Neural crest cell (in vitro differentiated cells): ENCODE results near the gene FADS2. TPM values are rescaled to one million over a fixed set of nuclear protein-coding genes. Genes with fewer than 3 reads are reported as not detected.

Experiments used
- DNase-seq: peaks from one replicate; pipeline ENCODE4 v3.0.0; 2021; ENCODE audit warnings: low read depth, mixed read lengths, low spot score
- H3K27ac Mint-ChIP-seq: one replicate; pipeline ENCODE4 v1.8.0; 2021; ENCODE audit warnings: mild to moderate bottlenecking, mixed read lengths; ENCODE audit not compliant: unreplicated experiment
- H3K27me3 Mint-ChIP-seq: 2 replicates; pipeline ENCODE4 v1.8.0; 2021; ENCODE audit warnings: low read depth, mild to moderate bottlenecking, mixed read lengths
- H3K36me3 Mint-ChIP-seq: 2 replicates; pipeline ENCODE4 v1.8.0; 2021; ENCODE audit warnings: low read depth, mild to moderate bottlenecking, mixed read lengths
- H3K4me1 Mint-ChIP-seq: 2 replicates; pipeline ENCODE4 v1.8.0; 2021; ENCODE audit warnings: mixed read lengths
- H3K4me3 Mint-ChIP-seq: one replicate; pipeline ENCODE4 v1.8.0; 2021; ENCODE audit warnings: mild to moderate bottlenecking, mixed read lengths
- H3K9me3 Mint-ChIP-seq: 2 replicates; pipeline ENCODE4 v1.8.0; 2021; ENCODE audit warnings: mixed read lengths
- CTCF ChIP-seq: fragments of 200-600 bp; sonication (generic); conservative IDR thresholded peaks from 2 replicates; pipeline ENCODE4 v1.5.0; 2021; ENCODE audit warnings: antibody characterized with exemption, mild to moderate bottlenecking
- total RNA-seq: library from RNA; stranded (reverse); gene quantifications from 2 replicates; pipeline ENCODE4 v1.2.1, GENCODE V29; 2021

The FADS2 gene
- total RNA-seq, 1 donor from 2014 or later = 976 TPM

GRCh38 chr11:61900251-61900650 is 72.2 kb downstream of the FADS2 start:
- Mint-ChIP-seq H3K27me3 (peaks cover 3% of the 10 kb centered on the region), H3K9me3 (no peaks in the 10 kb centered on the region), H3K4me3 (no peak overlapping the region), H3K27ac (peak overlapping the region; percentile 12), H3K4me1 (no peaks in the 10 kb centered on the region), H3K36me3 (no peaks in the 10 kb centered on the region)
- TF ChIP-seq CTCF = no peak
- DNase-seq = no peak

- H3K36me3 Mint-ChIP-seq = no peaks in the 10 kb centered on the region
- no peak overlapping the region for H3K4me3 Mint-ChIP-seq
- TF ChIP-seq CTCF = no peak
- DNase-seq = no peak
- H3K9me3 Mint-ChIP-seq = no peaks in the 10 kb centered on the region
- H3K27ac Mint-ChIP-seq = no peak overlapping the region
- H3K27me3 Mint-ChIP-seq = peaks cover 3% of the 10 kb centered on the region
- H3K4me1 Mint-ChIP-seq = no peaks in the 10 kb centered on the region
Measured at GRCh38 chr11:61901397-61901796, 73.3 kb downstream of the FADS2 start.

GRCh38 chr11:61902313-61902712 is 74.2 kb downstream of the FADS2 start:
- Mint-ChIP-seq H3K36me3 (no peaks in the 10 kb centered on the region), H3K9me3 (no peaks in the 10 kb centered on the region), H3K27me3 (peaks cover 3% of the 10 kb centered on the region), H3K4me1 (no peaks in the 10 kb centered on the region), H3K4me3 (no peak overlapping the region), H3K27ac (no peak overlapping the region)
- no peak for DNase-seq
- no peak for TF ChIP-seq CTCF

GRCh38 chr11:61903845-61904244 is 75.7 kb downstream of the FADS2 start:
- no peak for DNase-seq
- Mint-ChIP-seq H3K27me3 (peaks cover 3% of the 10 kb centered on the region), H3K27ac (no peak overlapping the region), H3K9me3 (no peaks in the 10 kb centered on the region), H3K4me1 (no peaks in the 10 kb centered on the region), H3K4me3 (no peak overlapping the region), H3K36me3 (no peaks in the 10 kb centered on the region)
- TF ChIP-seq CTCF = no peak

- DNase-seq = no peak
Measured at GRCh38 chr11:61904539-61905048, 76.5 kb downstream of the FADS2 start.

More at GRCh38 chr11:61904539-61905048, 76.5 kb downstream of the FADS2 start:
- Mint-ChIP-seq H3K9me3 (no peaks in the 10 kb centered on the region), H3K36me3 (no peaks in the 10 kb centered on the region), H3K4me1 (no peaks in the 10 kb centered on the region), H3K4me3 (no peak overlapping the region), H3K27ac (no peak overlapping the region), H3K27me3 (peaks cover 3% of the 10 kb centered on the region)
- no peak for TF ChIP-seq CTCF
